Measurements from ENCODE around the gene WFIKKN2.

Gene WFIKKN2

DNA sequence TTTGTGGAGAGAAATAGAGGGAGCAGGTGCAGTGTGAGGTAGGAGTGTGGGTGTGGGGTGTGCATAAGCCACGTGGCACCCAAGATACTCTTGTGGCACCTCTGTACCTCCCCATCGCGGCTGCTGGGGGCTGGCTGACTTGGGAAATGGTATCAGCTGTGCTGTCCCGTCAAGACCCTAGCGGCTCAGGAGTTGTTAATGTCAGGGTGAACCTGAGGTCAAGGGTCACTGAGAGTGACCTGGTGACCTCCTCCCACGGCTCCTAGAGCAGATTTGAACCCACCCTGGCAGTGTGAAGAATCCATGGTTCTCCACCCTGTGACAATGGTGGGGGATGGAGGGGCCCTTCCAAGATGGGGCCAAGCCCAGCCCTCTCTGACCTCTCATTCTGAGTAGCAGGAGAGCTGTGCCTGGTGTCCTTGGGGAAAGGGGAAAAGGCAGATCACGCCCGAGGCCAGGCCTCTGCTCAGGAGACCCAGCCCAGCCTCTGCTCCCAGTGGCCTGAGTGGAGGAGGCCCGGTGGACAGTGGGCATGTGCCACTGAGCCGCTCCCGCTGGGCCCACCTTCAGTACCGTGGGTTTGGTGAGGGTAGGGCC, 3.0 kb upstream of the WFIKKN2 start:
- Histone ChIP-seq H3K14ac (ENCODE audit: low read length) (no peak overlapping the region), H2BK5ac (ENCODE audit: low read depth, low read length, poor library complexity) (no peak overlapping the region), H3K4me2 (ENCODE audit: low read length) (no peak overlapping the region), H4K12ac (ENCODE audit: low read depth, low read length) (no peak overlapping the region), H4K8ac (ENCODE audit: low read depth, low read length) (no peak overlapping the region), H3K4me1 (ENCODE audit: control insufficient read depth in 1 of 2, insufficient read depth in 2 of 2, low read length in 2 of 2) (peaks cover 0 to 5% of the 10 kb centered on the region in 2 experiments), H3K23ac (ENCODE audit: low read length) (no peak overlapping the region), H3K79me2 (ENCODE audit: control insufficient read depth, insufficient read depth, low read length, poor library complexity) (no peaks in the 10 kb centered on the region), H3K9ac (ENCODE audit: low read length) (no peak overlapping the region), H3K27me3 (ENCODE audit: insufficient read depth, low read length) (no peaks in the 10 kb centered on the region), H3K36me3 (ENCODE audit: control insufficient read depth in 1 of 2, insufficient read depth in 2 of 2, low read length in 2 of 2) (no peaks in the 10 kb centered on the region), H3K4ac (ENCODE audit: low read depth, low read length) (no peak overlapping the region), H2BK12ac (ENCODE audit: low read length) (no peak overlapping the region), H2AK5ac (ENCODE audit: low read length) (no peak overlapping the region), H2BK120ac (ENCODE audit: insufficient read depth, low read length, poor library complexity) (no peak overlapping the region), H3K9me3 (ENCODE audit: insufficient read depth, low read depth, low read length) (peaks cover 4% of the 10 kb centered on the region), H3K18ac (ENCODE audit: low read length) (no peak overlapping the region), H4K91ac (ENCODE audit: low read depth, low read length) (no peak overlapping the region), H2AFZ (ENCODE audit: insufficient read depth, low read length, poor library complexity) (no peak overlapping the region), H3K27ac (ENCODE audit: low read depth, low read length) (no peak overlapping the region), H3K4me3 (ENCODE audit: low read depth, low read length) (no peak overlapping the region), H3K79me1 (ENCODE audit: low read length) (no peaks in the 10 kb centered on the region)
- no peak for DNase-seq
- no CpG with 5 or more reads among the region's 12 CpGs for WGBS (ENCODE audit: extremely low coverage, insufficient coverage, insufficient read length)

DNA sequence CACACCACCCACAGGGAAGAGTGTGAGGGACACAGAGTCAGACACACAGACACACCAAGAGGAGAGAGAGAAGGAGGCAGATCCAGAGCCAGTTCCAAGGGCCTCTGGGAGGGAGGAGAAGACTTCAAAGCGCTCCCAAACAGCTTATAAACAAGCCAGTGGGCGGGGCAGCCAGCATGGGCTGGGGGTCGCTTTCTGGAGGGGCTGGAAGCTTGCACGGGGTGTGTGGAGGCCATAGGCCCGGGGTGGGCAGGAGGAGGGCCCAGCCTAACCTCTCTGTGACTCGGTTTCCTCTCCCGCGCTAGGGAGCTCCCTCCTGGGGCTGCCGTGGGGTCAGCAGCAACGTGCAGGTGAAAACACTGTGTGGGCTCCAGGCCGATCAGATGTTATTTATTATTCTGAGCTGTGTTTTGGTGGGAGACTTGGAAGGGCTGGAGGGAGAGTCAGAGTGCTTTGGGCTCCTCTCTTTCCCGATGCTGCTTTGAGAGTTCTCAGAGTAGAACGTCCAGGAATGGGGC, 2.5 kb upstream of the WFIKKN2 start:
- Histone ChIP-seq H3K27ac (ENCODE audit: low read depth, low read length) (no peak overlapping the region), H3K9me3 (ENCODE audit: insufficient read depth, low read depth, low read length) (peaks cover 4% of the 10 kb centered on the region), H3K4me2 (ENCODE audit: low read length) (no peak overlapping the region), H3K79me2 (ENCODE audit: control insufficient read depth, insufficient read depth, low read length, poor library complexity) (no peaks in the 10 kb centered on the region), H2BK12ac (ENCODE audit: low read length) (no peak overlapping the region), H3K18ac (ENCODE audit: low read length) (no peak overlapping the region), H3K36me3 (ENCODE audit: control insufficient read depth in 1 of 2, insufficient read depth in 2 of 2, low read length in 2 of 2) (no peaks in the 10 kb centered on the region), H2BK120ac (ENCODE audit: insufficient read depth, low read length, poor library complexity) (no peak overlapping the region), H3K4ac (ENCODE audit: low read depth, low read length) (no peak overlapping the region), H2AFZ (ENCODE audit: insufficient read depth, low read length, poor library complexity) (no peak overlapping the region), H4K91ac (ENCODE audit: low read depth, low read length) (no peak overlapping the region), H3K4me1 (ENCODE audit: control insufficient read depth in 1 of 2, insufficient read depth in 2 of 2, low read length in 2 of 2) (peaks cover 0 to 5% of the 10 kb centered on the region in 2 experiments), H3K79me1 (ENCODE audit: low read length) (no peaks in the 10 kb centered on the region), H4K12ac (ENCODE audit: low read depth, low read length) (no peak overlapping the region), H3K9ac (ENCODE audit: low read length) (no peak overlapping the region), H3K4me3 (ENCODE audit: low read depth, low read length) (no peak overlapping the region), H4K8ac (ENCODE audit: low read depth, low read length) (no peak overlapping the region), H2AK5ac (ENCODE audit: low read length) (no peak overlapping the region), H3K27me3 (ENCODE audit: insufficient read depth, low read length) (no peaks in the 10 kb centered on the region), H3K14ac (ENCODE audit: low read length) (no peak overlapping the region), H2BK5ac (ENCODE audit: low read depth, low read length, poor library complexity) (no peak overlapping the region), H3K23ac (ENCODE audit: low read length) (no peak overlapping the region)
- no peak for DNase-seq
- no CpG with 5 or more reads among the region's 13 CpGs for WGBS (ENCODE audit: extremely low coverage, insufficient coverage, insufficient read length)

DNA sequence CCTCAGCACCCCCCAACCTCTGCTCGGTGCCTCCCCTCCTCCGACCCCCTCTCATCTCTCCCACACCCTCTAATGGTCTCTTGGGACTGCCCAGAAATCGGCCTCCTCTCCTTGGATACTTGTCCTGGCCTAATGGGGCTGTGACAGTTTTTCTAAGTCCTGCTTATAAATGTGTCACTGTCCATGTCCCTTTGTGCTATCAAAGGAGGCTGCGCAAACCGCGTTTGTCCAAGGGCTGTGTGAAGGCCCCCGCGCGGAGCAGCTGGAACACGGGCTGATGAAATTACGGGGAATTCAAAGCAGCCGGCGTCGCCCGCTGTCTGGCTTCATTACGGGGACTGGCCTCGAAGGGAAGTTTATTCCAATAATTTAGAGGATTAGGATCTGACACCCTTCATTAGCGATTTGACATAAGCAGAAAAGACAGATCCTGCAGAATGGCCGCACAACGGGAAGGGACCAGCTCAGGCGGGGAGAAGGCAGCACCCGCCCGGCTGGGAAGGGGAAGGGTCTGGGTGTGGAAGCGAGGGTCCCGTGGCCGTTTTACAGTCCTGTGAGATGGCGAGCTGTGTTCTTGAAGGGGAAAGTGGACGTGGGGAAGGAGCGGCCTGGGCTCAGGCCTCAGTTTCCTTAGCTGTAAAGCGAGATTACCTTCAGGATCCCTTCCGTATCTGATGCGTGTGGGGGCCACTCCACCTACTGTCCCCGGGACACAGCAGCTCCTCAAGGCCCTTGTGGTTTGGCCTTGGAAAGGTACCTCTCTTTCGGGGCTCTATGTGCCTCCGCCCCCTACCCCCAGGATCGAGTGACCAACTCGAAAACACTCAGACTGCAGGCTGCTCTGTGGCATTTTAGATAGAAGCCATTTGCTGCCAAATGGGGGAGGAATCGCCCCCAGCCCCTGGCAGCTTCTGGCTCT, 1.6 kb upstream of the WFIKKN2 start:
- Histone ChIP-seq H3K4me3 (ENCODE audit: low read depth, low read length) (no peak overlapping the region), H3K23ac (ENCODE audit: low read length) (no peak overlapping the region), H3K14ac (ENCODE audit: low read length) (no peak overlapping the region), H2BK5ac (ENCODE audit: low read depth, low read length, poor library complexity) (no peak overlapping the region), H3K27ac (ENCODE audit: low read depth, low read length) (no peak overlapping the region), H3K36me3 (ENCODE audit: control insufficient read depth in 1 of 2, insufficient read depth in 2 of 2, low read length in 2 of 2) (no peaks in the 10 kb centered on the region), H4K12ac (ENCODE audit: low read depth, low read length) (no peak overlapping the region), H2BK120ac (ENCODE audit: insufficient read depth, low read length, poor library complexity) (no peak overlapping the region), H3K9me3 (ENCODE audit: insufficient read depth, low read depth, low read length) (peaks cover 4% of the 10 kb centered on the region), H4K8ac (ENCODE audit: low read depth, low read length) (no peak overlapping the region), H2AFZ (ENCODE audit: insufficient read depth, low read length, poor library complexity) (no peak overlapping the region), H2AK5ac (ENCODE audit: low read length) (no peak overlapping the region), H3K4me2 (ENCODE audit: low read length) (no peak overlapping the region), H2BK12ac (ENCODE audit: low read length) (no peak overlapping the region), H3K79me1 (ENCODE audit: low read length) (no peaks in the 10 kb centered on the region), H3K4ac (ENCODE audit: low read depth, low read length) (no peak overlapping the region), H3K9ac (ENCODE audit: low read length) (no peak overlapping the region), H3K4me1 (ENCODE audit: control insufficient read depth in 1 of 2, insufficient read depth in 2 of 2, low read length in 2 of 2) (peaks cover 0 to 5% of the 10 kb centered on the region in 2 experiments), H4K91ac (ENCODE audit: low read depth, low read length) (no peak overlapping the region), H3K79me2 (ENCODE audit: control insufficient read depth, insufficient read depth, low read length, poor library complexity) (no peaks in the 10 kb centered on the region), H3K18ac (ENCODE audit: low read length) (no peak overlapping the region), H3K27me3 (ENCODE audit: insufficient read depth, low read length) (no peaks in the 10 kb centered on the region)
- no peak for DNase-seq
- WGBS (ENCODE audit: extremely low coverage, insufficient coverage, insufficient read length) = no CpG with 5 or more reads among the region's 38 CpGs

DNA sequence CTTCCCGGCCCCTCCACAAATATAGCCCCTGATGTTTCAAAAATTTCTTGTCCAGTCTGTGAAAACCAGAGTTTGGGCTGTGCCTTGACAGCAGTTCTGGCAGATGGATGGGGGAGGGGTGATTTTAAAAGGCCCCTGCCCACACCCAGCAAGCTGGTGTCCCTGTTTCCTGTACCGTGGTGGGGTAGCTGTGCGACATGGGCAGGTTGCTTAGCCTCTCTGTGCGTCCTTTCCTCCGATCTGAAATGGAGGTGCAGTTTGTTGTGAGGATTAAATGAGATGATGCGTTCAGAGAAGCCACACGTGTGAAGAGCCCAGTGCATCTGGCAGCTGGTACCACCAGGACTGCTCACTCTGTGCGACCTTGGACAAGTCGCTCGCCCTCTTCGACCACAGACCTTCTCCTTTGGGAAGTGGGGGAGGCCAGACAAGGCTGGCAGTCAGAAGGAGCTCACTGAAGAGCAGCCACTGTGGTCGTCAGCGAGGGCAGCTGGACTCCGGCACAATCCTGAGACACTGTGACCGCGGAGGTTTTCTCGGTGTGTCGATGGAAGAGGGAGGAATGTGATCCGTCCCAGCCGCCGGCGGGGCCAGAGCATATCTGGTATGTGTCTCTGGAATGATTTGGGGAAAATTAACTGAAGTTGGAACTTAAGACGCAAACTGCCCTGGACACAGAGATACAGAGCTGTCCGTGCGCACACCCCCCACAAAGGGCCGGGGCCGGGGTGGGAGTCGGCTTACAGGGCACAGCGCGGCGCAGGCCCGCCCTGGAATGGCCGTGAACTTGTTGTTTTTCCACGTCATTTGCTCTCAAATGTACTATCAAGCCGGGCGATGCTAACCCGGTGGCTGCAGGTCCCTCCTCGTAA, 721 bp upstream of the WFIKKN2 start:
- Histone ChIP-seq H3K9ac (ENCODE audit: low read length) (no peak overlapping the region), H4K8ac (ENCODE audit: low read depth, low read length) (no peak overlapping the region), H3K79me1 (ENCODE audit: low read length) (no peaks in the 10 kb centered on the region), H4K12ac (ENCODE audit: low read depth, low read length) (no peak overlapping the region), H2BK12ac (ENCODE audit: low read length) (peak overlapping the region; percentile 2), H3K36me3 (ENCODE audit: control insufficient read depth in 1 of 2, insufficient read depth in 2 of 2, low read length in 2 of 2) (no peaks in the 10 kb centered on the region), H2BK120ac (ENCODE audit: insufficient read depth, low read length, poor library complexity) (no peak overlapping the region), H2AFZ (ENCODE audit: insufficient read depth, low read length, poor library complexity) (no peak overlapping the region), H3K18ac (ENCODE audit: low read length) (no peak overlapping the region), H3K4me1 (ENCODE audit: control insufficient read depth in 1 of 2, insufficient read depth in 2 of 2, low read length in 2 of 2) (peaks cover 0 to 5% of the 10 kb centered on the region in 2 experiments), H3K4me2 (ENCODE audit: low read length) (peak overlapping the region; percentile 25), H3K23ac (ENCODE audit: low read length) (no peak overlapping the region), H3K4me3 (ENCODE audit: low read depth, low read length) (no peak overlapping the region), H2AK5ac (ENCODE audit: low read length) (no peak overlapping the region), H3K4ac (ENCODE audit: low read depth, low read length) (no peak overlapping the region), H3K14ac (ENCODE audit: low read length) (no peak overlapping the region), H3K79me2 (ENCODE audit: control insufficient read depth, insufficient read depth, low read length, poor library complexity) (no peaks in the 10 kb centered on the region), H2BK5ac (ENCODE audit: low read depth, low read length, poor library complexity) (no peak overlapping the region), H3K9me3 (ENCODE audit: insufficient read depth, low read depth, low read length) (peaks cover 4% of the 10 kb centered on the region), H3K27me3 (ENCODE audit: insufficient read depth, low read length) (no peaks in the 10 kb centered on the region), H4K91ac (ENCODE audit: low read depth, low read length) (peak overlapping the region; percentile 29), H3K27ac (ENCODE audit: low read depth, low read length) (no peak overlapping the region)
- DNase-seq = peak in 1 of 2 donors; percentile 16
- no CpG with 5 or more reads among the region's 38 CpGs for WGBS (ENCODE audit: extremely low coverage, insufficient coverage, insufficient read length)

Data from trophoblast cell (in vitro differentiated cells and primary cell).